ENCODE results near the gene PUM2. TPM values are rescaled to one million over a fixed set of nuclear protein-coding genes. Genes with fewer than 3 reads are reported as not detected.

PUM2 gene
- total RNA-seq: 76.6 TPM

DNA sequence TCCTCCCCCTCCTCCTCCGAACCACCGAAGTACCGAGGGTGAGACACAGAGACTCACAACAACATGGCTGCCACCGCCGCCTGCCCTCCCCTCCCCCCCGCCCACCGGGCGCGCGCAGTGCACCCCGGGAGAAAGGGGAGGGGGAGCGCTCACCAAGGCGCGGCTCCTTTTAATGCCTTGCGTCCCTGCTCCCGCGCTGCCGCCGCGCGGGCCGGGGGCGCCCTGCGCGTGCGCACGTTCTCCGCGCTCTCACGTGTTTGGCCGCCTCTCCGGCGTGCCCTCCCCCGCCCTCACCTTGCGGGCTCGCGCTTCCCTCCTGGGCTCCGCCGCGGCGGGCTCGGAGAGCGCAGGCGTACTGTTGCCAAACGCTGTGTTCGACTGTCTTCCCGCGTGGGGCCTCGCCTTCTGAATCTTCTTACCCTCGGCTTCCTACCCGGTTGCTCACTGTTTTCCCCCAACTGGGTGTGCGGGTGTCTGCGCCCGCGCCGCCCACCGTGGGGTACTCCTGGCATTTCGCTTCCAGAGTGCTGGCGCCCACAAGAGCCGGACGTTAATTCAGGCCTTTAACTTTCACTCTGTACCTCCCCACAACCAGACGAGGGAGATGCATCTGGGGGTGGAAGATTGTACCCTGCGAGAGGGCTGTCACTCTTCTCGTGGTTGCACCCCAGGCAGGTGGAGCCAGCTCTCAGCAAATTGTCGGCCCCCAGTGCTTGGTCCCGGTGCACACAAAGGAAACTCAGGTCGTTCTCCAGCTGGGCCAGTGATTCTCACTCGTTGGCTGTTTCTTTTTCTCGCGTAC, at the start of gene PUM2:
Gene PUM2, minus strand, starts transcription at position 92 of the 802 bp plus-strand sequence. CDS start 23,484 bp downstream, outside the sequence.
- H3K4me3 ChIP-seq: peak within 1 kb of the TSS; percentile 77 to 89
- TF ChIP-seq POLR2AphosphoS5 (IDR thresholded peaks at IDR 0.05; ENCODE audit: insufficient read depth in 1 of 2, low read depth in 1 of 2): peak in 1 of 2 donors; percentile 82
- peak in 1 of 2 donors; percentile 19 for TF ChIP-seq POLR2A (IDR thresholded peaks at IDR 0.05)
- no peak for TF ChIP-seq CTCF (IDR thresholded peaks at IDR 0.05)
- H3K4me1 ChIP-seq: peaks cover 50% of the 10 kb centered on the region
- DNase-seq (ENCODE audit: extremely low spot score in 2 of 2): peak in 1 of 2 donors; percentile 94
- no peaks in the 10 kb centered on the region for H3K27me3 ChIP-seq
- no peaks in the 10 kb centered on the region for H3K9me3 ChIP-seq
- intact Hi-C loops (cut with DNase I): no loop called here
- peak within 1 kb of the TSS; percentile 97 for H3K27ac ChIP-seq
- no peaks in the 10 kb centered on the region for H3K36me3 ChIP-seq

DNA sequence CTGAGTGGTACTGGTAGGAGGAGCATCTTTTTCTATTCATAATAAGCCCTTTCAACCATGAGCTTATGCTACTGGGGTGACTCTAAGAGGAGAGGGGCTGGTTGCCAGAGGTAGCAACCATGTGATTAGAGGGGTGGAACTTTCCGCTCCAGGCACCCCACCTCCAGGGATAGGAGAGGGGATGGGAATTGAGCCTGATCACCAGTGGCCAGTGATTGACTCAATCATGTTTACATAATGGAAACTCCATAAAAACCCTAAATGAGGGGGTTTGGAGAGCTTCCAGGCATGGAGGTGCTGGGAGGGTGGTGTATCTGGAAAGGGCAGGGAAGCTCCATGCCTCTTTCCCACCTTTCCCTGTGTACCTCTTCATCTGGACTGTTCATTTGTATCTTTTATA, 49.7 kb upstream of the PUM2 start:
- intact Hi-C loops (cut with DNase I): no loop called here
- Histone ChIP-seq H3K36me3 (no peaks in the 10 kb centered on the region), H3K27ac (no peak overlapping the region), H3K27me3 (no peaks in the 10 kb centered on the region), H3K9me3 (no peaks in the 10 kb centered on the region), H3K4me1 (peaks cover 4% of the 10 kb centered on the region), H3K4me3 (no peak overlapping the region)
- DNase-seq (ENCODE audit: extremely low spot score in 2 of 2): no peak
- no peak for TF ChIP-seq CTCF (IDR thresholded peaks at IDR 0.05)
- TF ChIP-seq POLR2AphosphoS5 (IDR thresholded peaks at IDR 0.05; ENCODE audit: insufficient read depth in 1 of 2, low read depth in 1 of 2): no peak
- no peak for TF ChIP-seq POLR2A (IDR thresholded peaks at IDR 0.05)

DNA sequence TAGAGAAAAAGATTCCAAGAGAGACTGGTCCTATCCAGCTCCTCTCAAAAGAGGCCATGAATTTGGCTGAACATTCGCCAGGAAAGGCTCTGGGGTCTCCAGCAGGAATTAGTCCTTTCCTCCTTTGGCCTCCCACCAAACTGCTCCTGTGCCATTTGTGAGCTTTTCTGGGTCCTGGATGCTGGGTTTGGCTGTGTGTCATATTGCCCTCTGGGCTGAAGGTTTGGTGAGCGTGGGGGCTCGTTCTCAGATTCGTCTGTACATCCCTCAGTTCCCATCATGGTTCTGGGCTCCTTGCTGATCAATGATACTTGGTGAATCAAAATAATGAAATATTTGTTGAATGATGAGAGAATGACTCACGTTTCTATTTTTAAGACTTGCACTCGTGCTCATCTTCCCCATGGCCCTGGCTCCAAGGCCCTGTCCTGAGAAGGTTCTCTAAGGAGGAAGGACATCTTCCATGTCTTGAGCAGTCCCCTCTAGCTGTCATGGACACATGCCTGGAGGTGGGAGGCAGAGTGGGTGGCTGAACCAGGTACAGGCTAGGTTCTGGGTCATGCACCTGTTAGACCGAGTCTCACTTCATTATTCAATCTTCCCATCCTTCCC, 48.4 kb upstream of the PUM2 start:
- H3K36me3 ChIP-seq: no peaks in the 10 kb centered on the region
- H3K9me3 ChIP-seq: no peaks in the 10 kb centered on the region
- no peak overlapping the region for H3K27ac ChIP-seq
- H3K4me1 ChIP-seq: peaks cover 4% of the 10 kb centered on the region
- intact Hi-C loops (cut with DNase I): no loop called here
- no peak for TF ChIP-seq POLR2A (IDR thresholded peaks at IDR 0.05)
- no peak for TF ChIP-seq POLR2AphosphoS5 (IDR thresholded peaks at IDR 0.05; ENCODE audit: insufficient read depth in 1 of 2, low read depth in 1 of 2)
- no peak for TF ChIP-seq CTCF (IDR thresholded peaks at IDR 0.05)
- DNase-seq (ENCODE audit: extremely low spot score in 2 of 2): peak; percentile 34 to 61
- no peaks in the 10 kb centered on the region for H3K27me3 ChIP-seq
- H3K4me3 ChIP-seq: no peak overlapping the region

DNA sequence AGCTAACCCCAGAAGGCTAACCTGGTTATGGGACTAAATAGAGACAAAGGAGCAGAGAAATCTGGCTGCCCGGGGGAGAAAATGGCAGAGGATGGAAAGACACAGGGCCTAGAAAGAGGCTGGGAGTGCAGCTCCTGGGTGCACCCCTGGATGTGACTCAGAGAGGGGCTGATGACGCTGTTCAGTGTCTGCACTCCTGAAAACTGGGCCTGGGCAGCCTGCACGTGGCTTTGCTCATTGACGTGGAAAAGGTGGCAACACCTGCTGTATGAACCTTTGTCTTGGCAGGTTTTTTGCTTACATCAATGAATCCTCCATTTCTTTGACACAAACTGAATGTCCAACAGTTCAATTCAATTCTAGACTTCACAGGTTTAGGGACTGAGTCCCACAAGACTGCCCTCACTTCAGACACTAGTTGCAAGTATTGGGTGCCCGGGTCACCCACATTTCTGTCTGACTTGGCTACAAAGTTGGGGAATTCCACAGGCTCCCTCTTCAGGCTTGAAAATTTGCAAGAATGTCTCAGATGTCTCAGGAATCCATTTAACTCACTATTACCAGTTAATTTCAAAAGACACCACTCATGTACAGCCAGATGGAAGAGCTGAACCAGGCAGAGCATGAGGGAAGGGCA, 47.3 kb upstream of the PUM2 start:
- no peak for TF ChIP-seq CTCF (IDR thresholded peaks at IDR 0.05)
- no peak for TF ChIP-seq POLR2A (IDR thresholded peaks at IDR 0.05)
- TF ChIP-seq POLR2AphosphoS5 (IDR thresholded peaks at IDR 0.05; ENCODE audit: insufficient read depth in 1 of 2, low read depth in 1 of 2): no peak
- Histone ChIP-seq H3K27me3 (no peaks in the 10 kb centered on the region), H3K4me3 (no peak overlapping the region), H3K27ac (no peak overlapping the region), H3K9me3 (no peaks in the 10 kb centered on the region), H3K36me3 (no peaks in the 10 kb centered on the region), H3K4me1 (no peaks in the 10 kb centered on the region)
- DNase-seq (ENCODE audit: extremely low spot score in 2 of 2): peak; percentile 46 to 75
- intact Hi-C loops (cut with DNase I): no loop called here

Measured in vagina (tissue), 2 donors.